ENCODE measurements around the gene VPS72. TPM values are rescaled to one million over a fixed set of nuclear protein-coding genes. Genes with fewer than 3 reads are reported as not detected.
"Not testable (repeated sequence)": the region's sequence is repeated elsewhere in the genome, so short reads cannot be mapped to it uniquely, and the experiment has no call there.

The VPS72 gene
- total RNA-seq (2014; rRNA removed; shearing (Covaris generic)) = 52.8 and 66.6 TPM in 2 replicates

GRCh38 chr1:151189637-151190445, at the start of gene VPS72:
Gene VPS72, minus strand, starts transcription at chr1:151190197. Its CDS starts 76 bp downstream, at chr1:151190121.
- H3K4me3 ChIP-seq = peak within 1 kb of the TSS; percentile 57
- peaks cover 12% of the 10 kb centered on the region for H3K36me3 ChIP-seq
- peaks cover 19% of the 10 kb centered on the region; the same call in 1 of the 2 replicates for H3K4me1 ChIP-seq (replicated peaks)
- no peaks in the 10 kb centered on the region for H3K27me3 ChIP-seq (replicated peaks)
- peak within 1 kb of the TSS; percentile 28; the same call in 1 of the 2 replicates for H3K27ac ChIP-seq
- H3K9me3 ChIP-seq (replicated peaks) = no peaks in the 10 kb centered on the region
- peak; percentile 81 to 84 for DNase-seq (ENCODE audit: low read depth in 1 of 2, low spot score in 2 of 2)

- Histone ChIP-seq H3K36me3 (peaks cover 100% of the 10 kb centered on the region), H3K9me3 (replicated peaks) (no peaks in the 10 kb centered on the region), H3K4me3 (no peak overlapping the region), H3K4me1 (replicated peaks) (peaks cover 3% of the 10 kb centered on the region), H3K27ac (no peak overlapping the region), H3K27me3 (replicated peaks) (no peaks in the 10 kb centered on the region)
- DNase-seq (ENCODE audit: low read depth in 1 of 2, low spot score in 2 of 2) = peak in 1 of 2 experiments; percentile 23
Observed at GRCh38 chr1:151238467-151238739, 48.4 kb upstream of the VPS72 start.

- Histone ChIP-seq H3K9me3 (replicated peaks) (no peaks in the 10 kb centered on the region), H3K27ac (no peak overlapping the region), H3K4me3 (no peak overlapping the region), H3K27me3 (replicated peaks) (no peaks in the 10 kb centered on the region), H3K4me1 (replicated peaks) (peaks cover 3% of the 10 kb centered on the region), H3K36me3 (peaks cover 100% of the 10 kb centered on the region)
- no peak for DNase-seq (ENCODE audit: low read depth in 1 of 2, low spot score in 2 of 2)
Observed at GRCh38 chr1:151237678-151238466, 47.9 kb upstream of the VPS72 start.

- H3K4me1 ChIP-seq (replicated peaks) = peaks cover 3% of the 10 kb centered on the region
- H3K27me3 ChIP-seq (replicated peaks) = no peaks in the 10 kb centered on the region
- H3K27ac ChIP-seq = no peak overlapping the region
- no peaks in the 10 kb centered on the region for H3K9me3 ChIP-seq (replicated peaks)
- H3K36me3 ChIP-seq = peaks cover 100% of the 10 kb centered on the region
- DNase-seq (ENCODE audit: low read depth in 1 of 2, low spot score in 2 of 2) = no peak
- no peak overlapping the region for H3K4me3 ChIP-seq
Observed at GRCh38 chr1:151235235-151235634, 45.2 kb upstream of the VPS72 start.

GRCh38 chr1:151222130-151222529, 32.1 kb upstream of the VPS72 start:
- H3K4me1 ChIP-seq (replicated peaks) = no peaks in the 10 kb centered on the region
- H3K27ac ChIP-seq = no peak overlapping the region
- H3K9me3 ChIP-seq (replicated peaks) = no peaks in the 10 kb centered on the region
- peaks cover 84% of the 10 kb centered on the region for H3K36me3 ChIP-seq
- no peak for DNase-seq (ENCODE audit: low read depth in 1 of 2, low spot score in 2 of 2)
- H3K27me3 ChIP-seq (replicated peaks) = no peaks in the 10 kb centered on the region
- no peak overlapping the region for H3K4me3 ChIP-seq

- Histone ChIP-seq H3K27ac (no peak overlapping the region), H3K27me3 (replicated peaks) (no peaks in the 10 kb centered on the region), H3K9me3 (replicated peaks) (no peaks in the 10 kb centered on the region), H3K4me3 (no peak overlapping the region), H3K4me1 (replicated peaks) (no peaks in the 10 kb centered on the region), H3K36me3 (peaks cover 81% of the 10 kb centered on the region)
- DNase-seq (ENCODE audit: low read depth in 1 of 2, low spot score in 2 of 2) = no peak
Observed at GRCh38 chr1:151221616-151222015, 31.6 kb upstream of the VPS72 start.

GRCh38 chr1:151213560-151213959, 23.6 kb upstream of the VPS72 start:
- Histone ChIP-seq H3K4me1 (replicated peaks) (no peaks in the 10 kb centered on the region), H3K9me3 (replicated peaks) (no peaks in the 10 kb centered on the region), H3K27me3 (replicated peaks) (no peaks in the 10 kb centered on the region), H3K4me3 (no peak overlapping the region), H3K27ac (no peak overlapping the region), H3K36me3 (peaks cover 83% of the 10 kb centered on the region)
- DNase-seq (ENCODE audit: low read depth in 1 of 2, low spot score in 2 of 2) = no peak

- Histone ChIP-seq H3K36me3 (peaks cover 81% of the 10 kb centered on the region), H3K4me1 (replicated peaks) (no peaks in the 10 kb centered on the region), H3K27me3 (replicated peaks) (no peaks in the 10 kb centered on the region), H3K4me3 (no peak overlapping the region), H3K27ac (no peak overlapping the region), H3K9me3 (replicated peaks) (no peaks in the 10 kb centered on the region)
- DNase-seq (ENCODE audit: low read depth in 1 of 2, low spot score in 2 of 2) = no peak
Observed at GRCh38 chr1:151211972-151212705, 22.1 kb upstream of the VPS72 start.

GRCh38 chr1:151210830-151211229, 20.8 kb upstream of the VPS72 start:
- Histone ChIP-seq H3K27ac (no peak overlapping the region), H3K4me3 (no peak overlapping the region), H3K9me3 (replicated peaks) (no peaks in the 10 kb centered on the region), H3K27me3 (replicated peaks) (no peaks in the 10 kb centered on the region), H3K36me3 (peaks cover 86% of the 10 kb centered on the region), H3K4me1 (replicated peaks) (no peaks in the 10 kb centered on the region)
- DNase-seq (ENCODE audit: low read depth in 1 of 2, low spot score in 2 of 2) = no peak

- not testable (repeated sequence) for DNase-seq (ENCODE audit: low read depth in 1 of 2, low spot score in 2 of 2); H3K4me1 ChIP-seq (replicated peaks); H3K27ac ChIP-seq; H3K4me3 ChIP-seq; H3K9me3 ChIP-seq (replicated peaks); H3K27me3 ChIP-seq (replicated peaks)
- peaks cover 90% of the 10 kb centered on the region for H3K36me3 ChIP-seq
Observed at GRCh38 chr1:151205381-151205965, 15.5 kb upstream of the VPS72 start.

GRCh38 chr1:151199873-151200581, 10.0 kb upstream of the VPS72 start:
- H3K4me3 ChIP-seq = peak overlapping the region; percentile 64
- peak; percentile 61 to 75 for DNase-seq (ENCODE audit: low read depth in 1 of 2, low spot score in 2 of 2)
- no peaks in the 10 kb centered on the region for H3K9me3 ChIP-seq (replicated peaks)
- H3K27me3 ChIP-seq (replicated peaks) = no peaks in the 10 kb centered on the region
- peak overlapping the region; percentile 74 for H3K27ac ChIP-seq
- peaks cover 20% of the 10 kb centered on the region for H3K4me1 ChIP-seq (replicated peaks)
- peaks cover 43% of the 10 kb centered on the region for H3K36me3 ChIP-seq

GRCh38 chr1:151198254-151199127, 8.5 kb upstream of the VPS72 start, which contains the start of gene PIP5K1A:
Gene PIP5K1A, plus strand, starts transcription at chr1:151198552. Its CDS starts 445 bp downstream, at chr1:151198997.
- H3K27me3 ChIP-seq (replicated peaks) = no peaks in the 10 kb centered on the region
- peak within 1 kb of the TSS; percentile 64 for H3K4me3 ChIP-seq
- H3K9me3 ChIP-seq (replicated peaks) = no peaks in the 10 kb centered on the region
- H3K27ac ChIP-seq = peak within 1 kb of the TSS; percentile 74
- DNase-seq (ENCODE audit: low read depth in 1 of 2, low spot score in 2 of 2) = peak; percentile 96 to 99
- H3K36me3 ChIP-seq = peaks cover 29% of the 10 kb centered on the region
- H3K4me1 ChIP-seq (replicated peaks) = peaks cover 25% of the 10 kb centered on the region

Measured in SJSA1 (cell line).